GM18498 (cell line): ENCODE data around the gene IFFO2.

Experiments
- ATAC-seq: cut with Tn5 transposase; IDR thresholded peaks from one replicate; pipeline ENCODE4 v1.9.1; 2021; ENCODE audit warnings: mild to moderate bottlenecking, moderate library complexity; ENCODE audit not compliant: unreplicated experiment

The IFFO2 gene

GRCh38 chr1:18921516-18922251 is 34.8 kb downstream of the IFFO2 start:
- no peak for ATAC-seq

DNA sequence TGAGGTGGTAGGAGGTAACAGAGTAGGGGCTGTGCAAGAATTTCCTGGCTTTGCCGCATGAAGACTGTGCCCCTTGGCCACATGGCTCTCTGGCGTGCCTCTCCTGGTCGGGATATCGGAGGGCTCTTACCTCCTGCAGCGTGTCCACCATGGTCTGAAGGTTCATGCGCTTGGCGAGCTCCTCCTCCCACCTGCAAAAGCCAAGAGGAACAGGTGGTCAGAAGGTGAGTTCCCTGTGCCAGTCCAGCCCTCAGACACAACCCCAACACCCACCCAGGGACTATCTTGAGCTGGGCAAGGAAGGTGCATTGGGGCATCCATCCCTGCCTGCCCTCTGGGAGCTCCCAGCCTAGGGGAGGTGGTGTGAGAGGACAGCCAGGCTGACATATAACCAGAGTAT is 35.5 kb downstream of the IFFO2 start:
- no peak for ATAC-seq

DNA sequence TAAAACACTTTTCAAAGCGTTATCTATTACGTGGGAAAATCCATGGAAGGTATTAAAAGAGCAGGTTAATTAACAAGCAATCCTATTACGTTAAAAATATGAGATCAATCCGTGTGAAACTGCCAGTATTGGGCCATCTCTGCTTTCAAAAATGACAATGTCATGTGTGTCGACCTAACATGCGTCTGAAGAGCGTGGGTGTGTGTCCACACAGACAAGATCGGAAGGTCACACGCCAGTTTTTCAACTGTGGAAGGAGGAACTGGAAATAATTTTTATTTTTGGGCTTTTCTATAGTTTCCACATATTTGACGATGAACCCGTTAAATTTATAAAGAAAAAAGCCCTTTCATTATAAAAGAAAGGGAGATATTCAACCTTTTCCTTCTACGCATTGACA is 36.5 kb downstream of the IFFO2 start:
- no peak for ATAC-seq

- no peak for ATAC-seq
Measured at GRCh38 chr1:18919197-18919905, 37.1 kb downstream of the IFFO2 start.

DNA sequence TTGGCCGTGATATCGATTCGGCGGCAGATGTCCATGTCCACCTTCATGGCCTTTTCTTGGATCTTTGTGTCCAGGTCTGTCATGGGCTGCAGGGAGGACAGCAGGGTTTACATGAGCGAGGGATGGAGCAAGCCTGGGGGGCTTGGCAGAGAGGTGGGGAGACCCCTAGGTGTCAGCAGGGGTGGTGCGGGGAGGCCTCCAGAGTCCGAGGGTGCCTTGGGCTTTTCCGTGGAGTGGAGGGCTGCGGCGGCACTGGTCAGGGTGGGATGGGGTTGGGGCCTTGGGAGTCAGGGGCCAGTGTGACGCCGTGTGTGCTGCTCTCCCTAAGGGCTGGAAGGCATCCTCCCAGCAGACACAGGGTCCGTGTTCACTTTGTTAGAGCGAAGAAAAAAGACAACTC is 38.1 kb downstream of the IFFO2 start:
- ATAC-seq = no peak

GRCh38 chr1:18917071-18917799 is 39.2 kb downstream of the IFFO2 start:
- no peak for ATAC-seq

GRCh38 chr1:18915341-18915740 is 41.1 kb downstream of the IFFO2 start:
- no peak for ATAC-seq

- no peak for ATAC-seq
Measured at GRCh38 chr1:18913065-18913835, 43.2 kb downstream of the IFFO2 start.

DNA sequence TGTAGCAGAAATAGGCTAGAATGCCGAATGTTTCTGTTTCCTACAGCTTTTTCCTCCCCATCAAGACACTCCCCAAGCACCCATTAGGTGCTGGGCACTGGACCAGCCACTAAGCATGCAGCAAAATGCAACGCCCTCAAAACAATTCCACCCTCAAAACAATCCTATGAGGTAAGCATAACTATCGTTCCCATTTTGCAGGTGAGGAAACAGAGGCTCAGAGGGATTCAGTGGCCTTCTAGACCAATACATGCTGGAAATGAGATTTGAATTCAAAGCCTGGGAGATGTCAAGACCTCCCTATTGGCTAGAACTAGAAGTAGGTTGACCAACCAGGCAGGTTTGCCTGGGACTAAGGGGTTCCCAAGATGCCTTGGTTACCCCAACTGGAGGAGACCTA is 43.9 kb downstream of the IFFO2 start:
- no peak for ATAC-seq

DNA sequence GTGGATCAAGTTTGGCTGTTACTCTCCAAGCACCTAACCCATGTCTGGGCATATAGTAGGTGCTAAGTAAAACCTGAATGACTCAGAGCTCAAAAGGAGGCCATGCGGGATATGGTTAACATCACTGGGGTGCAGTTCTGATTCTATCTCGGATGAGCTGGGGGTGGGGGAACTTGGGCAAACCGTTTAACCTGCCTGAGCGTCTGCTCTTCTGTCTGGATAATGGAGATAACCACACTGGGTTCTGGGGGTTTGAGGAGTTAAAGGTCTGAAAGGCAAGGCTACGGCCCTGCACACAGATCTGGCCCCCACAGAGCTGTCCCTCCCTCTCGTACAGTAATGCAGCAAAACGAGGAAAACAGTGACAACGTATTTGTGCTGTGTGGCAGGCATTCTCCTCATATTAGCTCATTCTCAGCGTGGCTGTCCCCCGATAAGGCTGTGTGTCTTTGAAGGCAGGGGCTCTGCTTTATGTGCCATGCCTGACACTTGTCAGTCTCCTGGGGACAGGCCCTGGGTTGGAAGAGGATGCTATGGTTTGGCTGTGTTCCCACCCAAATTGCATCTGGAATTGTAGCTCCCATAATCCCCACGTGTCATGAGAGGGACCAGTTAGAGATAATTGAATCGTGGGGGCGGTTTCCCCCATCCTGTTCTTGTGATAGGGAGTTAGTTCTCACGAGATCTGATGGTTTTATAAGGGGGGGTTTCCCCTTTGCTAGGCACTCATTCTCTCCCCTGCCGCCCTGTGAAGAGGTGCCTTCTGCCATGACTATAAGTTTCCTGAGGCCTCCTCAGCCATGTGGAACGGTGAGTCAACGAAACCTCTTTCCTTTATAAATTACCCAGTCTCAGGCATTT is 47.3 kb downstream of the IFFO2 start:
- ATAC-seq = no peak

DNA sequence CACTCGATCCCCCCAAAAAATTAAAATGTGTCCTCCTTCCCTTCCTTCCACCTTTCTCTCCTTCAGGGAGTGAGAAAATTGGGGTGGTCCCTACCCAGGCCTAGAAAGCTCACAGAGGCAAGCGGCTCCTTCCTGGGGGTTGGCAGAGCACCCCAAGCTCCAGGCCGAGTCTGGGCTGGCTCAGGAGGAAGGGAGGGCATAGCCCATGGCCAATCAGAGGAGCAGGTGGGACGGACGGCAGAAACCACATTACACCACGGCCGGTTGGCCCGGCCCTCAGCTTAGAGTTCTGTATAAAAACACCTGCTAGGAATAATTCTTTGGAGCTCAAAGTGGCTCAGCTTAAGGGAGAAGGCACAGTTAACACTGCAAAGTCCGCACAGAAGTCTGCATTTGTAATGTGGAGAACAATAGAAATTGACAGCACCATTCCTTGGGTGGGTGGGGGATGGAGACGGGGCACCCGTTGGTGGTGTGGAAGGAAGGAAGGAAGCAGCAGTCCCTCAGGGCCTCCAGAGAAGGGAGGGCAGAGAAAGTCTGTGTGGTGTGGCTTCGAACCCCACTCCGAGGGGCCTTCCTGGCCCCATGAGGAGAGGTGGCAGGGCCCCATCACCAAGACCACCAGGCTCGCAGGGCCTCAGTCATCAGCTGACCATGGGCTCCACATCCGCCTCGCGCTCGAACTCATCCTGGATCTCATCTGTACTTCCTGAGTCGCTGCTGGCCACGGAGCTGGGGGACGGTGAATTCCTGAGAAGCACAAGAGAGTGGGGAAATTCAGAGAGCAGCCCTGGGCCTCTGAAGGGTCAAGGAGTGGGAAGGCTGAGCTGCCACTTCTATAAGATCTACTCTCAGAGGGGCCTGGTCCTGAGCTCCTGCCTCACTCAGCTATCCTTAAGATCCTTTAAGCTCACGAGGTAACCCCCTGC is 48.3 kb downstream of the IFFO2 start:
- no peak for ATAC-seq

DNA sequence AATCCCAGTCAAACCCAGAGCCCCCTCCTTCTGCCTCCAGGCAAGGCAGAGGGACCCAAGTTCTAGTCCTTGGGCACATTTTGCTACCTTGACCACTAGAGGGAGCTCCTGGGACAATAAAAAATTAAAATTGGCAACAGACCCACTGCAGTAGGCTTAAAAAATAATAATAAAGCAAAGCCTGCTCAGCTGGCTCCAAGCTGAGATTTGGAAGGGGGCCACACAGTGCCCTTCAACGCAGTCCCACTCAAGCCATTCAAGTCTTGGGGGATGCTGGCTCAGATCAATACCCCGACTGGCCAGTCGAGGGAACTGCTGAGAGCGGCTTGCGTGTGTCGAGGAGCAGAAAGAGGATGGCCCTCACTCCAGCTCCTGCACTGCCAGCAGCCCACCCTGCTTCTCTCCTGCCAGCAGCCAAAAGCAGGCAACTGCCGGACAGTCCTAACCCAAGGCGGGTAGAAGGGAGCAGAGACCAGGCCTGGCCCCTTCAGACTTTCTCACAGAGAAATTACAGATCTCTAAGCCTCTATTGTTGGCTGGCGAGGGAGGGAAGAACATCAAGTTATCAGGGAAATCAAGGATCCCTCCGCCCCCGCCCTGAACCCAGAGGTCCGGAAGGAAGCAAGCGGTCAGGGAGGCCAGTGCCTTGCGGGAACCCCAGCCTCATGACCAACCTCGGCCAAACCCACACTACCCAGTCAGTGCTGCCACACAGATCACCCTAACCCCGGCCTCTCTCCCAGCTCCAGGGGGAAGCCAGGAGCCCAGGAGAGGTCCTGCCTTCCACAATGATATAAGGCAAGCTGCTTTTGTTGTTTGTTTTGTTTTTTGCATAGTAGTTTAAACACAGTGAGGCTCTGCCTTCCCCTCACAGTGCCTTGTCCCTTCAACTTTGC is 49.2 kb downstream of the IFFO2 start:
- no peak for ATAC-seq

GRCh38 chr1:18903291-18903756 is 53.2 kb downstream of the IFFO2 start:
- ATAC-seq = no peak

DNA sequence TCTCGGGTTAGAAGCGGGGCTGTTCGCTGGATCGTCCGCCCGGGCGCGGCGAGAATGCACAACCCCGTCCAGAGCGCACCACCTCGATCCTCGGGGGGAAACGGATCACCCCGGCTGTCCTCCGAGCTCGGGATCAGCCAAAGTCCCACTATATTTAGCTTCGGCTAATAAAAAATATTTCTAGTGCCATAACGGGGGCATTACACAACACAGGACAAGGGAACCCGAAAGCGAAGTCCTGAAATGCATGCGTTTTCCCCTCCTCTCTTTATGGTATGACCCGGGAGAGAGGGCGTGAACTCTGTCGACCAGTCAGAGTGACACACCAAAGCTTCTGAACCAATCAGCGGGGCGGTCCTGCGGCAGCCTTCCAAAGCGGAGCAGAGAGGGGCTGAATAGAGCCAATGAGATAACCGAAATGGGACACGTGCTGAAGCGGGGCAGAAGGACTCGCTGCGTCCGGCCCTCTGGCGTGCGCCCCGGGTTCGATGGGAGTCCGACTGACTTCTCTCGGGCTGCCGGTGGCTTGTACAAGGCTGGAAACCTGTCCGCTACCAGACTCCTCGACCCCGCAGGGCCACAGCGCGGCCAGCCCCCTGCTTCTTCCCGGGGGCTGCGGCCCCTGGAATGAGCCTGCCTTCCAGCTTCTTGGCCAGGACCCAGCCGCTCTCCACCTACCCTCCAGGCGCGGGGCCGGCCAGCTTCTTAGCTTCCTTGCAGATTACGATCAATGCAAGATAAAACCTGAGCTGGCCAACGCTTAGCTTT is 53.8 kb downstream of the IFFO2 start, which contains the start of gene ALDH4A1:
Gene ALDH4A1 (minus strand): TSS at position 33 of the 768 bp plus-strand sequence. CDS start 32 bp downstream, at position 1.
- ATAC-seq = peak; percentile 94

- ATAC-seq = no peak
Measured at GRCh38 chr1:18901952-18902522, 54.4 kb downstream of the IFFO2 start.

DNA sequence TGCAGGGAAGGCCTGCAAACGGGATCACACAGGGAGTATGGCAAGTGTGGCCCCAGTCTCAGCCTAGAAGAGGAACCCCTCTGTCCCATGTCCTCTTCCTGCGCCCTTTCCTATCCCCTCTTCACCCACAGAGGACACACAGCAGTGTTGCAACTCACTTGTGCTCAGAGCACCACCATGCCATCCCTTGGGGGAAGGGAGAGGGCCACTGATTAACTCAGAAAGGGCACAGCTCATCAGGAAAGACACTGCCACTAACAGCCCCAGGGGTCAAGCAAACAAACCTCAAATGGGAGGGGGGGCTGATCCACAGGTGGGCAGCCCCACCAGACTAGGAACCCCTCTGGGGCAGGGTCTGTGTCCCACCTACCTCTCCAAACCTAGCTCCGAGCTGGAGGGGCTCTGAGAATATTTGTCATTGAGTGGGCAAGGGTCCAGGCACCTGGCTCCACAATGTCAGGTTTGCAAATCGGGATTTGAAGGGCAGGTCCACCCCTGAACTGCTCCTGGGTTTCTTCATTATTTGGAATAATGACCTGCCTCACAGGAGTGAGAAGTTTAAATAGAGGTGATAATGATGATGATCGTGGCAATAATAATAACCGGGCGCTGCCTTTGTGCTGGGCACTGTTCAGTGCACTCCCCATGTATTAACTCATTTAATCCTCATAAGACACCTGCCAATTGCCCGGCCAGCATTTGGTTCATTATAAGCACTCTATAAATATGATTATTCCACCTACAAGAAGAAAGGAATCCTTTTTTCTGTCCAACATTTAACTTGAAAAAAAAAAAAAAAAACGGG is 55.1 kb downstream of the IFFO2 start:
- ATAC-seq = no peak
